RKO (cell line): Measurements from ENCODE around the gene IQCK.
"Not testable (repeated sequence)": the region's sequence is repeated elsewhere in the genome, so short reads cannot be mapped to it uniquely, and the experiment has no call there.

Experiments used
- DNase-seq: peaks from one replicate; pipeline ENCODE4 v3.0.0-alpha.2; 2016; ENCODE audit warnings: low spot score

The IQCK gene

DNA sequence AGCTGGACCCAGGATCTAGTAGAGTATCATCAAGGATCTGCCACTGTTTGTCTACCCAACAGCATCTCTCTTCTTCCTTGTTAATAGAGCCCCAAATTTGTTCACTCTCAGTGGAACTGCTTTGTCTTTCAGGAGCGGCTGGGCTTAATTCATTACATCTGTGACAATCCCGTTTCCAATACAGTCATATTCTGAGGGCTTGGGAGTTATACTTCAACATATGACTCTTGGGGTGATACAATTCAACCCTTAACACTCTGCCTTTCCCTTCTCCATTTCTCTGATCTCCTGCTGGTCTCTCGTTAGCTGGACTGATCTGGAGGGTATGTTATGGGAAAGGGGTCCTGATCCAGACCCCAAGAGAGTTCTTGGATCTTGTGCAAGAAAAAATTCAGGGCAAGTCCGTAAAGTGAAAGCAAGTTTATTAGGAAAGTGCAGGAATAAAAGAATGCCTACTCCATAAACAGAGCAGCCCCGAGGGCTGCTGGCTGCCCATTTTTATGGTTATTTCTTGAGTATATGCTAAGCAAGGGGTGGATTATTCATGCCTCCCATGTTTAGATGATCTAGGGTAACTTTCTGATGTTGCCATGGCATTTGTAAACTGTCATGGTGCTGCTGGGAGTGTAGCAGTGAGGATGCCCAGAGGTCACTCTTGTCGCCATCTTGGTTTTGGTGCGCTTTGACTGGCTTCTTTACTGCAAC, 42.4 kb downstream of the IQCK start:
- no peak for DNase-seq

DNA sequence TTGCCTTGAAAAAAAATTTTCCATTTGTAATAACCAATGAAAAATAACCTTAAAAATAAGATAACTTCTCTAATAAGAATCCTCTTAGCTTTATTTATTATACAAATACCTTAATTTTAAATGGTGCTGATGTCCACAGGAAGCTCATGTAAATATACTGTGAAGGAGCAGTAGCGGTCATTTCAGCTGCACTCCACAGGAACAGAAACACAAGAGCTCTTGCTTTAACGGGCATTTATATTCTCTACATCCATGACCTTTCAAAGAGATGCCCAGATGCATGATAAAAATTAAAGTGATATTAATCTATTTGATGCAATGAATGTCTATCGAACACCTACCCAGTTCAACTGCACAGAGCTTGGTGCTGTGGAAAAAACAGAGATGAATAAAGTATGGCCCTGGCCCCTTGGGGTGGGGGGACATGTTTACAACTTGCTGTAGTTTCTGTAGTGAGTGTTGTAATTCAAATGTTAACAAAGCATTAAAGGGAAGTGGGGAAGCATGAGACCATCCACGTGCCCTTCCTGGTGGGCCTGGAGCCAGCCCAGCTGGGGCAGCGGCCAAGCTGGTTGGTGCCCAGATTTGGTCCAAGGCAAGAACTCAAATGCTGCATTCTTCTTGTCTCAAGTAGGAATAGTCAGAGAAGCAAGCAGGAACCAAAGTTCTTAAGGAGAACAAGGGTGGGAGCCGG, 47.9 kb downstream of the IQCK start:
- no peak for DNase-seq

DNA sequence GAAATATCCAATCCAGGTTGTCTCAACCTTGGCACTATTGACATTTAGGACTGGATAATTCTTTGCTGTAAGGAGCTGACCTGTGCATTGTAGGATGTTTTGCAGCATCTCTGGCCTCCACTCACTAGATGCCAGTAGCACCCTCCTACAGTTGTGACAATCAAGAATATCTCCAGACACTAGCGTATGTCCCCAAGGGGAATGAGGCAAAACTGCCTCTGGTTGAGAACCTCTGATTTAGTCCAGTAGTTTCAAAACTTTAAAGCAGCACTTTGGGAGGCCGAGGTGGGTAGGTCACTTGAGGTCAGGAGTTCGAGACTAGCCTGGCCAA, 48.4 kb downstream of the IQCK start:
- no peak for DNase-seq

DNA sequence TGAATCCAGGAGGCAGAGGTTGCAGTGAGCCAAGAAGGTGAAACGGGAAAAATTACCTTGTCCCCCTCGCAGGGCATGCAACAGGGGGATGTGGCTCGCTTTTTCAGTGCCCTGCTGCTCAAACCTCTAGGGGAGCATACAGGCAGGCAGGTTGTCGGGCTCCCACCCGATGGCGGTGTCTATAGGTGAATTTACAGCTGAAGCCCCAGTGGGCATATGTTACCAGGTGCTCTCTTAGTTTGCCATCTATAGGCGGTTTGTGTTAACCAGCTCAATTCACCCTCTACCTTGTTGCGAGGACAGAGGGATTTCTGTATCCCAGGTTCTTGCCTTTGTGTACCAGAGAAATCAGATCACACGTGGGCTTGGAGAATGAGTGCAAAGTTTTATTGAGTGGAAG, 48.9 kb downstream of the IQCK start:
- DNase-seq = no peak

DNA sequence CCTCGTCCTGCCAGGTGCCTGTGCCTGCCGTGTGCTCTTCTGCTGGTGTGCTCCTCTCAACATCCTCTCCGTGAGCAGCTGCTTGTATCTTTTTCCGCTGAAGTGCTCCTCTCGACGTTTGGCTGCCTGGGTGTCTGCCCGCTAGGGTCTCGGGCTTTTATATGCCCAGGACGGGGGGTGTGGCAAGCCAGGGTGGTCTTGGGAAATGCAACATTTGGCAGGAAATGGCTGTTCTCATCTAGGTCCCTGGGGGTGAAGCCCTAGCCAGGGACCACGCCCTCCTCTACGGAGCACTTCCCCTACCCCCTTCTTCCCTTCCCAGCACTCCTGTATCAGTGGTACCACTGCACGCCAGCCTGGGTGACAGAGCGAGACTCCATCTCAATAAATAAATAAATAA, 49.4 kb downstream of the IQCK start:
- DNase-seq = no peak

DNA sequence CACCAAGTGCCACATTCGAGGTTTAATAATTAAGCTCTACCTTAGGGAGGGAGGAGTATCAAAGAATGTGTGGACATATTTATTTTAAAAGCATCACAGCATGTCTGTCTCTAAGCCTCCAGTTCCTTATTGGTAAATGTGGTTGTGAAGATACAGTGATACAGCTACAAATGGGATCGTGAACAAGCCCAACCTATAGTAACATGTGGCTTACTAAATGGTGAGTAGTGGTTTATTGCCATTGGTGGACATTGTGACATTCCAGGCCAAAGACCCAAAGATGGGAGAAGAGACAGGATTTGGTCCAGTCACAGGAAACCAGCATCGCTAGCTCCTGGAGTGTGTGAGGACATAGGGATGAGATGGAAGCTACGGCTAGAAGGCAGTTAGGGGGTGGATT, 51.2 kb downstream of the IQCK start:
- no peak for DNase-seq

DNA sequence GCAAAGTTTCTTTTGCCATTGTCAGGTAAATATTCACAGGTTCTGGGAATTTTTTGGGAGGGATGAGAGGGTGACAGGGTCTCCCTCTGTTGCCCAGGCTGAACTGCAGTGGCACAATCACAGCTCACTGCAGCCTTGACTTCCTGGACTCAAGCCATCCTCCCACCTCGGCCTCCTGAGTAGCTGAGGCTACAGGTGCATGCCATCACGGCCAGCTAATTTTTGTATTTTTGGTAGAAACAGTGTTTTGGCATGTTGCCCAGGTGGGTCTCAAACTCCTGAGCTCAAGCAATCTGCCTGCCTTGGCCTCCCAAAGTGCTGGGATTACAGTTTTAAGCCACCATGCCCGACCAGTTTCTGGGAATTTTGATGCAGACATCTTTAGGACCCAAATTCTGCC, 53.0 kb downstream of the IQCK start:
- no peak for DNase-seq

DNA sequence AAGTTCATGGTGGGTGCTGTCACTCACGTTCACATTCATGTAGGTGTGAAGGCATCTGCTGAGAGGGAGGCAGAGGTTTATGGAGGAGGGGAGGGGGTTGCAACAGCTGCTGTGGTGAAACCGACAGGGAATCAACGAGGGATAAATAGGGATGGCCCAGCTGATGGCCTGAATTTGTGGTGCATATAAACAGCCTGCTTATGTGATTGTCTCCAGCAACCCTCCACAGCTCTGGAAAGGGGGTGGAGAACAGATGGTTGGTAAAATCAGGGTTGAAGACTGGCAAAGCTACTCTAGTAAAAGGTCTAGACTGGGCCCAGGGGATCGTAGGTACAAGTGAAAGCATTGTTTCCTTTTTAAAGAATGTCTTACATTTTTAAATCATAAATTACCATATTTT, 53.7 kb downstream of the IQCK start:
- no peak for DNase-seq

DNA sequence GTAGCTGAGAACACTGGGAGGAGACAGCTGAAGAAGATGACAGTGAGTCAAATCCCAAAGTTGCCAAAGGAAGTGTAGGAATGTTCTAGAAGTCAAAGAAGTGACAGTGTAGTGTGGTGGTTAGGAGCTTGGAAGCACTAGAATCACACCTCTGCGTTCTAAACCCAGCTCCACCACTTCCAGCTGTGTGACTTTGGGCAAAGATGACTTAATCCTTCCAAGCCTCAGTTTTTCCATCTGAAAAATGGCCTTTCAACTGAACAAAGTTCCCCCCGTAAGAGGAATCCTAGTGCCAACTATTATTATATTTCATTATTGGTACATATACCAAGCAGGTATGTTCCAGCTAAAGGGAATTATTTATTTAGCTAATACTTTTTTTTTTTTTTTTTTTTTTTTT, 56.0 kb downstream of the IQCK start:
- DNase-seq = no peak

DNA sequence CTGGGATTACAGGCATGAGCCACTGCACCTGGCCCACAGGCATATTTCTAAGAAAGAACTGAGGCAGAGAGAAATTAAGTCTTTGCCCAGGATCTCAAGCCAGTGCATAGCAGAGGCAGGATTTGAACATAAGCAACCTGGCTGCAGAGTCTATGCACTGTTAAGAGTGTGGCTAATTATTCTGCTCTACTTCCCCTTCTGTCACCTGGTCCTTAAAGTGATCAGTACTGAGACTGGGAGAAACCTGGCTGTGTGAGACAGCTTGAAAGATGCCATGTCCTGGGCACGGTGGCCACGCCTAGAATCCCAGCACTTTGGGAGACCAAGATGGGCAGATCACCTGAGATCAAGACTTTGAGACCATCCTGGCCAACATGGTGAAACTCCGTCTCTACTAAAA, 58.1 kb downstream of the IQCK start:
- DNase-seq = no peak

DNA sequence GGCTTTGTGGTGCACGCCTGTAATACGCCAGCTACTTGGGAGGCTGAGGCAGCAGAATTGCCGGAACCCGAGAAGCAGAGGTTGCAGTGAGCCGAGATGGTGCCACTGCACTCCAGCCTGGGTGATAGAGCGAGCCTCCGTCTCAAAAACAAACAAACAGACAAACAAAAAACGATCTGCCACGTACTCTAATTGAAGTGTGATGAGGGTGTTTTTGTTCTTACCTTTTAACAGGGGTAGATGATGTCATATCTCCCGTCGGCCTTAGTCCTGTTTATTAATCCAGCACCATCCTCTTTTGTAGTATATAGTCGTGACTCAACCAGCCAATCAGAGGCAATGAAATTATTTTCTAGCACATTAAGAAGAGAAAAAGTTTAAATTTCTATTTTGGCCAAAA, 58.5 kb downstream of the IQCK start:
- DNase-seq = no peak

DNA sequence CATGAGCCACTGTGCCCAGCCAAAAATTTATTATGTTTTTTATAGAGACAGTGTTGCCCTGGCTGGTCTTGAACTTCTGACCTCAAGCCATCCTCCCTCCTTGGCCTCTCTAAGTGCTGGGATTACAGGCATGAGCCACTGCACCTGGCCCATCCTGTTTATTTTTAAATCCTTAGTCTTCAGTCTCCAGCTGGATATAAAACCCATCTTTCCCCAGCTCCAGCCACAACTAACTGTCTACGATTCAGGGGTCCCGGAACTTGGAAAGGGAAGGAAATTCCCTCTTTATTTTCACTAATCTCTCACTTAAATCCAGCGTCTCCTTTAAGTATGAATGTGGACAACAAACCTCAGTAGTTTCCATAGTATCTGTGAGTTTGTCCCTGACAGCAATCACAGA, 62.2 kb downstream of the IQCK start:
- no peak for DNase-seq

DNA sequence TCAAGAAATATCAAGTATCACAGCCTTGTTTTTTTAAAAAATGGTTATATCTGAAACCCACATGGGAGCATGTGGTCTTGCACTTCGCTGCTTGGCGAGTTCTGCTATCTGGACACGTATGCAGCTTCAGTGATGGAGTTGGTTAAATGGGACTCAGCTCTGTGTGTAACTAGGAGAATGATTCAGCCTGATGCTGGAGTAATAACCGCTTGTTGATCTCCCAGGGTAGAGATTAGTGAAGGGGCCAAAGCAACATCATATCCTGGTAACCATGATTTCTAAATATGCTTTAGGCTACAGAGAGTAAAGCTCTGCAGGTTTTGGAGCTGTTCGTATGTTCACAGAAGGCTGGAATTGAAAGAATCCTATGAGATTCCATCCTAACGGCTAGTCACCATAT, 63.2 kb downstream of the IQCK start:
- DNase-seq = no peak

DNA sequence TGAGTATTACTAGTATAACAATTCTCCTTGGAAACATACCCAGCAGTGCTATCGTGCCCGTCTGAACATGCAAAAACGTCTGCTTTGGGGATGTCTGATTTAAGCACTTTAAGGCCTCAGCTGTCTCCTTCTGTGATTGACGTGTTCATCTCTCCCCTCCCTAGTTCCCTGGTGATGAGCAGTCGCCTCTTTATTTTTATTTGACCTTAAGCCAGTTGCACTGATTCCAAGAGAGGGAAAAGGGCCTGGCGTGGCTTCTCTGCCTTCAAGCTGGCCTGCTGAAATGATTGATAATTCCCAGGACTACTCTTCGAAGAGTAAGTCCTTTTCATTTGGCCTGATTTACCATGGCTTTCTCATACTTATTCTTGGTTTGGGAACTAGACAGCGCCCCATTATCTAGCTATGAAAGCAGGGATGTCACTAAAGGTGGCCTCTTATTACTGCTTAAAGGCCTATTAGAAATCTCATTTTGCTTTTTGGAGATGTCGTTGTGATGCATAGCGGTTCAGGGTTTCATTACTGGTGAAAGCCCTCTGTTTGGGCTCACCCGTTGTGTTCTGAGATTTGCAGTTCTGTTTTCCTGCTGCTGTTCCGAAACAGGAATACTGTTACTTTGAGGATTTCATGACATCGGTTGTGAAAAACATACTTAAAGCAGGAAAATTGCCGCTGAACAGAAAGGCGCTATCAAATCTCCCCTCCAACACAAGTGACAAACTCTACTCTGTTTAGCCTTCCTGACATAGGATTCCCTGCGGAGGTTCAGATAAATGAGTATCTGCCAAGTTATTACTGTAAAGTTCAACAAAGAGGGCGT, 65.5 kb downstream of the IQCK start:
- DNase-seq = no peak

DNA sequence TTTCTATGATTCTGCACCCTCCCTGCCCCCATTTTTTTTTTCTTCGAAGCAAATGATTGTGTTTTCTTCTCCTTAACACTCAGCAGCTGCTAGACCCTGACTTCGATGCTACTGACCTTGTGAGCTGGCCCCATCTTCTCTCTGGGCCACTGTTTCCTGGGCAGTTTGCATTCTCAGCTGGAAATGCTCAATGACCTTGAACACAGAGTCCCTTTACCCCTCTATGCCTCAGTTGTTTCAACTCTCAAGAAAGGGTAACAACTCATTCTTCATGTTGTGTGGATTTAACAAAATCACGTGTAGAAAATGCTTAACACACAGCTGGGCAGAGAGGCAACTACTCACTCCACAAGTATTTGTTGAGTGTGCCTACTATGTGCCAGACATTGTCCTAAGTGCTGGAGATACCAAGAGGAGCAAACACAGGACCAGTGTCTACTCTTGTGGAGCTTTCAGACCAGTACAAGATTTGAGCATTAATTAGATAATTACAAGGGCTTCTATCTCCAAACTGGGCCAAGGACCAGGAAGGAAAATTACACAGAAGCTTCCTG, 66.2 kb downstream of the IQCK start:
- no peak for DNase-seq

DNA sequence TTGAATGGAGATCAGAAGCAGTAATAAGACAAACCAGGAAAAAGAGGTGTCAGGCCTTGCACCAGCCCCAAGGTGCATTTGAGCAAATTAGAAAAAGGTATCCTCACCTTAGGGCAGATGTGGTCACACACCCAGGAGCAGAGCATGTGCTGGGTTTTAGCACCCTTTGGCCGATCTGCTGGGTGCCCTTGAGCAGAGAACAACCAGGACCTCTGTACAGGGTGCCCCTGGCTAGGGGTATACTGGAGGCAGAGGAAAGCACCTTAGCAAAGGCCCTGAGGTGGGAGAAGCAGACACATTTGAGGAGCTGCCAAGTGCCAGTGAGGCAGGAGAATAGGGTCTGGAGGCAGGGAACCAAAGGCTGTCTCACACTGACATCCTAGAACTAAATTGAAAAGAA, 67.0 kb downstream of the IQCK start:
- no peak for DNase-seq

DNA sequence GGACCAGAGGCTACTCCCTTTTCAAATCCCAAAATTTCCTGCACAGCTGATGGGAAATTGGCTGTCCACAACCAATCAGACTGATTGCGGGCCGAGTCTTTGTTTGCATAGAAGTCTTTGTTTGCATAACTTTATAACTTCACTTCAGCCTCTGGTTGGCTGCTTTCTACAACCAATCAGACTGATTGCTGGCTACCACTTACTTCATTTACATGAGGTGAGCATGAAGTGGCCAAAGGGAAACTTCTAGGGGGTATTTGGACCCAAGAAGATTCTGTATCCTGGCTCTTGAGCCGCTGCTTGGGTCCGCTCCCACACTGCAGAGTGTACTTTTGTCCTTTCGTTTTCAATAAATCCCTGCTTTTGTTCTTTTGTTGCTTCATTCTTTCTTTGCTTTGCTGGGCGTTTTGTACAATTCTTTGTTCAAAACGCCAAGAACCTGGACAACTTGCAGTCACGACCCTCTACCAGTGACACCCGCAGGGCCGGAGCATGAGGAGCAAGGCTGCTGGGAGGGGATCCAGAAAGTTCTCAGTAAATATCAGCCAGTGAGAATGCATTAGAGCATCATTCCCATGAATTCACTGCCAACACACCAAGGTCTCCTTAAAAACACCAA, 67.5 kb downstream of the IQCK start:
- DNase-seq = no peak

DNA sequence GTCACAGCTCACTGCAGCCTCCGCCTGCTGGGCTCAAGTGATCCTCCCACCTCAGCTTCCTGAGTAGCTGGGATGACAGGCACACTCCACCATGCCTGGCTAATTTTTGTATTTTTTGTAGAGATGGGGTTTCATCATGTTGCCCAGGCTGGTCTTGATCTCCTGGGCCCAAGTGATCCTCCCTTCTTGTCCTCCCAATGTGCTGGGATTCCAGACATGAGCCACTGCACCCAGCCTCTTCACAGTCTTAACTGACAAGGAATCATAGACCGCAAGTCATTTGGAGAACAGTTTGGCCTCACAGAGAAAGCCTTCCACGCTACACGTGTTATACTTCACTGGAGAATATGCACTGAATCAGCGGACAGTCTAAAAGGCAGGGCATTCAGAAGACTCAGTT, 83.3 kb downstream of the IQCK start:
- not testable (repeated sequence) for DNase-seq

DNA sequence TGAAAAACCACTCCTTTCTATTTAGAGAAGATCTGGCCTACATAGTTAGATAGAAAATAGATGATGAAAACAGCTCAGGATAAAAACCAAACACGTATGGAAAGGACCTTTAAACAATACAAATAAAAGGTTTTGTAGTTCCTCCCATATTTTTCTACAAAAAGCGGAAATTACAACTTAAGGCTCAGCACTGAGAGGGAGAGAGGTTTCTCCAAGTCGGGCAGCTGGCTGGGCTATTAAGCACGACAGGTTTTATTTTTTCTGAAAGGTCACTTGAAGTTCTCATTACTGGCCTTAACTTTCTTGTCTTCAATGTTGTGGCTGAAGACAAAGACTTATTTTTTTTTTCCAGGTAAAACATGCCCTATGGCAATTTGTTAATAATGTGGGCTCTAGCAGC, 83.8 kb downstream of the IQCK start:
- not testable (repeated sequence) for DNase-seq

DNA sequence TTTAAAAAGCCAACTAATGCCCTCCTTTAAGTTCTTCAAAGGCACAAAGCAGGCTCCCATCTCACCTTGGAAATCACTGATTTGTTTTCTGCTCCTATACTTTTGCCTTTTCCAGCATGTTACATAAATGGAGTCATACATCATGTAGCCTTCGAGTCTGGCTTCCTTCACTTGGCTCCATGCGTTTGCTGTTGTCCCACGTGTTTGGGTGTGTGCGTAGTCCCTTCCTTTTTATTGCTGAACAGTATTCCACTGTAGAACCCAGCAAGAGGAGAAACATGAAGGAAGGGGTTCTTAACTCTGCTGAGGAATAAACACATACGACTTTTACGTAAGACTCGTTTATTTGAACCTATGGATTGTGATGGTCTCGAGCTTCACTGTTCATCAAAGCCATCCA, 84.5 kb downstream of the IQCK start:
- no peak for DNase-seq

DNA sequence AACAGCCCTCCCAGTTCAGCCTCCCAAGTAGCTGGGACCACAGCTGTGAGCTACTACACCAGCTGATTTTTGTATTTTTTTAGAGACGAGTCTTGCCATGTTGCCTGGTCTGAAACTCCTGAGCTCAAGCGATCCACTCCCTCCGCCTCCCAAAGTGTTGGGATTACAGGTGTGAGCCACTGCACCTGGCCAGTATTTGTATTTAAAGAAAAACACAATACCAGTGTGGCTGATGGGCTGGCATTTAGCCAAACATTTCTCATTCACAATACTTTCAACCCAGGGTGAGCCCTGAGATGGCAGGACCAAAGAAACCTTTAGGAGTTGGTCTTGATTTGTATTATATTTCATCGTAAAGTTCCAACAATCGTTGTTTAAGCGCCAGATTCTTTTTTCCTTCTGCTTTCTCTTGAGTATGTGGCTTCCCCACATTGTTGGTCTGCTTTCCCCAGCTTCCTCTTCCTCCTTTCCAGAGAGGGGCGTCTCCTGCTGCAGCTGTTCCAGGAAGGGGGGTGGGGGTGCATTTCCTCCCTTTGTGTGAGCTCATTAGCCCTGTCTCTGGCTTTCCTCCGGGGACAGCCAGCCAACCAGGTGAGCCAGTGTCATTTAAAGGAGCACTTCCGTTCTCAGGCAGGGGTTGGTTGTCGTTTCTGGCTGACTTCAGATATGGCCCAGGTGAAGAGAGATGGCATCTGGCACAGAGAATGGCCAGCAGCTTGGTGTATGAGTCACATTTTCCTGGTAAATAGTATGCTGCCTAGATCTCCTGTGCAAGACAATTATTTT, 86.7 kb downstream of the IQCK start:
- no peak for DNase-seq
